Osteocyte (in vitro differentiated cells): ENCODE measurements around the gene NTRK2. TPM values are rescaled to one million over a fixed set of nuclear protein-coding genes. Genes with fewer than 3 reads are reported as not detected.

Source experiments
- DNase-seq: peaks from one replicate; pipeline ENCODE4 v3.0.0; 2021; ENCODE audit warnings: mixed read lengths; ENCODE audit not compliant: unreplicated experiment; ENCODE audit errors: extremely low spot score
- H3K27ac Mint-ChIP-seq: one replicate; pipeline ENCODE4 v1.8.0; 2021; ENCODE audit warnings: mild to moderate bottlenecking, mixed read lengths; ENCODE audit not compliant: unreplicated experiment
- H3K27me3 Mint-ChIP-seq: one replicate; pipeline ENCODE4 v1.8.0; 2021; ENCODE audit warnings: mixed read lengths; ENCODE audit not compliant: unreplicated experiment
- H3K36me3 Mint-ChIP-seq: one replicate; pipeline ENCODE4 v1.8.0; 2021; ENCODE audit warnings: mixed read lengths; ENCODE audit not compliant: unreplicated experiment
- H3K4me1 Mint-ChIP-seq: one replicate; pipeline ENCODE4 v1.8.0; 2021; ENCODE audit warnings: mixed read lengths; ENCODE audit not compliant: unreplicated experiment
- H3K4me3 Mint-ChIP-seq: one replicate; pipeline ENCODE4 v1.8.0; 2021; ENCODE audit warnings: mild to moderate bottlenecking, moderate library complexity, mixed read lengths; ENCODE audit not compliant: unreplicated experiment
- H3K9me3 Mint-ChIP-seq: one replicate; pipeline ENCODE4 v1.8.0; 2021; ENCODE audit warnings: mixed read lengths; ENCODE audit not compliant: unreplicated experiment
- total RNA-seq: library from RNA; stranded (reverse); gene quantifications from 2 replicates; pipeline ENCODE4 v1.2.1, GENCODE V29; 2021
- TF ChIP-seq, protein P1 (sequence below): fragments of 200-600 bp; sonication (generic); IDR thresholded peaks from 2 replicates; pipeline ENCODE4 v1.5.0; 2021; ENCODE audit warnings: antibody characterized with exemption, mild to moderate bottlenecking, moderate library complexity

The NTRK2 gene
- total RNA-seq, 1 donor from 2014 or later = 29.4 TPM

- Mint-ChIP-seq H3K27ac (no peak overlapping the region), H3K4me3 (no peak overlapping the region), H3K4me1 (peaks cover 4% of the 10 kb centered on the region), H3K9me3 (peaks cover 3% of the 10 kb centered on the region), H3K36me3 (peaks cover 5% of the 10 kb centered on the region), H3K27me3 (no peaks in the 10 kb centered on the region)
- TF ChIP-seq, protein P1, sequence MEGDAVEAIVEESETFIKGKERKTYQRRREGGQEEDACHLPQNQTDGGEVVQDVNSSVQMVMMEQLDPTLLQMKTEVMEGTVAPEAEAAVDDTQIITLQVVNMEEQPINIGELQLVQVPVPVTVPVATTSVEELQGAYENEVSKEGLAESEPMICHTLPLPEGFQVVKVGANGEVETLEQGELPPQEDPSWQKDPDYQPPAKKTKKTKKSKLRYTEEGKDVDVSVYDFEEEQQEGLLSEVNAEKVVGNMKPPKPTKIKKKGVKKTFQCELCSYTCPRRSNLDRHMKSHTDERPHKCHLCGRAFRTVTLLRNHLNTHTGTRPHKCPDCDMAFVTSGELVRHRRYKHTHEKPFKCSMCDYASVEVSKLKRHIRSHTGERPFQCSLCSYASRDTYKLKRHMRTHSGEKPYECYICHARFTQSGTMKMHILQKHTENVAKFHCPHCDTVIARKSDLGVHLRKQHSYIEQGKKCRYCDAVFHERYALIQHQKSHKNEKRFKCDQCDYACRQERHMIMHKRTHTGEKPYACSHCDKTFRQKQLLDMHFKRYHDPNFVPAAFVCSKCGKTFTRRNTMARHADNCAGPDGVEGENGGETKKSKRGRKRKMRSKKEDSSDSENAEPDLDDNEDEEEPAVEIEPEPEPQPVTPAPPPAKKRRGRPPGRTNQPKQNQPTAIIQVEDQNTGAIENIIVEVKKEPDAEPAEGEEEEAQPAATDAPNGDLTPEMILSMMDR = no peak
- DNase-seq = no peak
Measured at GRCh38 chr9:84779883-84780282, 110.4 kb downstream of the NTRK2 start.

DNA sequence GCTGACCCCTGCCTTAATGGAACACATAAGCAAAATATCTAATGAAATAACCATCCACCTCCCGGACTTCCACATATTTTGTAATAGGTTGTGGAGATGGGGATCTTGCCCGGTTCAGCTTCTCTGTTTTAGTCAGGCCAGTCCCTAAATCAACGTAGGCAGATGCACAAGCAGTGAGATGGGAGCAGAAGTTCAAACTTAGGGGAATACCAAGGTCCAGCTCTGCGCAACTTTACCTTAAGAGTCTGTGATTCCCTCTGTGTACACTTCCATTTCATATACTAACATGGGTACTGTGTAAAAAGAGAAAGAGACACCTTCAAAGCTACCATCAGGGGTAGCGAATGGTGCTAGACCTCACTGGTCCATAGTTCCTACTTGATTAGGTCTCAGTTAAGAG, 110.9 kb downstream of the NTRK2 start:
- peaks cover 5% of the 10 kb centered on the region for H3K36me3 Mint-ChIP-seq

DNA sequence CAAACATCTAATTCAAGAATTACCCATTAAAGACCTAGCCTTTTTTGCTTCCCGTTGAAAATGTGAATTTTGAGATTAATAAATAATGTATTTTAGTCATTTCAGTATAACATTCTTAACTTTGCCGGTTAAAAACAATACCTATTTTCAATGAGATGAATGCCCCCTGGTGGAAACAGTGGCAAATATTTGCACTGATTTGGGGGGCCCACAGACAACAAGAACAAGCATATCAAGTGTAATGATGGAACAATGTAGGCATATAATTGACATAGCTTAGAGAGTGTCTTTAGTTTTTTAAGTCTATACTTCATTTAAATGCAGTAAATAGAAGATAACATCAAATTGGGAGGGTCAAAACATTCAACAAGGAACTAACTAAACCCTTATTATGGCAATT, 111.9 kb downstream of the NTRK2 start:
- DNase-seq = no peak
- TF ChIP-seq, protein P1 = peak; percentile 60
- H3K27me3 Mint-ChIP-seq = no peaks in the 10 kb centered on the region
- no peak overlapping the region for H3K4me3 Mint-ChIP-seq
- peaks cover 2% of the 10 kb centered on the region for H3K9me3 Mint-ChIP-seq
- peaks cover 4% of the 10 kb centered on the region for H3K4me1 Mint-ChIP-seq
- H3K36me3 Mint-ChIP-seq = peaks cover 5% of the 10 kb centered on the region
- H3K27ac Mint-ChIP-seq = no peak overlapping the region

More for the DNA sequence above, 110.9 kb downstream of the NTRK2 start:
- DNase-seq = no peak
- no peaks in the 10 kb centered on the region for H3K27me3 Mint-ChIP-seq
- H3K9me3 Mint-ChIP-seq = peaks cover 3% of the 10 kb centered on the region
- no peak overlapping the region for H3K4me3 Mint-ChIP-seq
- peaks cover 4% of the 10 kb centered on the region for H3K4me1 Mint-ChIP-seq
- no peak overlapping the region for H3K27ac Mint-ChIP-seq
- TF ChIP-seq, protein P1 = no peak

DNA sequence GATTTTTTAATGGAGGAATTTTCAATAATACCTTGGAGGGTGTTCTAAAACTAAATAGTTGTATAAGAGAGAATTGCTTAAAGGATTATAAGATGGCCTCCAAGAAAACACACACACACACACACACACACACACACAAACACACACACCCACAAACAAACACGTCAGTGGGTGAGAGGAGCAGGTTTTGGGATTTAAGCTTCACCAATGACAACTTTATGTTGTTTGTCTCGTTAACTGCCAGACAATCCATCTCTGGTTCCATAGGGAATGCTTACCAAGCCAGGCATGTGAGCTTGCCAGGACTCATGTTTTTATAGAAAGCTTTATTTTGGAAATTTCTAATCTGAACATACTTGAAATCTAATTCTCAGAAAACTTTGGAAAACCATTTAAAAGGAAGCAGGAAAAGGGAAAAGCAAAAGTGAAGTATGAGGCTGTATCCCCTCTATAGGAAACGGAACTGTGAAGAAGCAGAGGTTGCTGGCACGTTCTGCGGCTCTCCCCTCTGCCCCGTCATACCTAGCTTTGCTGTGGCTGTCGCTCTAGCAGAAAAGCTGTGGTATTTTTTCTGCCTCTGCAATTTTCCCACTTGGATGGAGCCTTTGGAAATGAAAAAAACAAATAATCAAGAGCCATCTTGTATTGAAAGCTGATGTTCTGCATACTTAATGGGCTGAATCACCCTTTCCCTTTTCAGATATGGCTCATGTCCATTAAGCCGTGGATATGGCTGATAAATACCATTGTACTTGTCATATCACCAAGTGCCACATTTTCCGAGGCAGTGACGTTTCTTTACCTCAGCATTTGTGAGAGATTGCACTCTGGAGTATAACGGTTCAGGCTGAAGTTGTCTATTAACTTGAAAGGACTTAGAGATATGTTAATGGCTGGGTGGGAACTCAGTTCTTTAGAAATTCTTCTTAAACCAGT, 112.7 kb downstream of the NTRK2 start:
- Mint-ChIP-seq H3K4me3 (no peak overlapping the region), H3K27ac (no peak overlapping the region), H3K9me3 (no peaks in the 10 kb centered on the region), H3K27me3 (no peaks in the 10 kb centered on the region), H3K36me3 (peaks cover 5% of the 10 kb centered on the region), H3K4me1 (peaks cover 4% of the 10 kb centered on the region)
- no peak for DNase-seq
- TF ChIP-seq, protein P1 = no peak

- no peak overlapping the region for H3K27ac Mint-ChIP-seq
- H3K36me3 Mint-ChIP-seq = peaks cover 10% of the 10 kb centered on the region
- peaks cover 16% of the 10 kb centered on the region for H3K4me1 Mint-ChIP-seq
- peaks cover 8% of the 10 kb centered on the region for H3K9me3 Mint-ChIP-seq
- H3K27me3 Mint-ChIP-seq = no peaks in the 10 kb centered on the region
- TF ChIP-seq, protein P1 = no peak
- no peak for DNase-seq
- no peak overlapping the region for H3K4me3 Mint-ChIP-seq
Measured at GRCh38 chr9:84785792-84786547, 116.4 kb downstream of the NTRK2 start.
